GM21825 (cell line): Measurements from ENCODE around the gene COL4A6.
"Not testable (repeated sequence)": the region's sequence is repeated elsewhere in the genome, so short reads cannot be mapped to it uniquely, and the experiment has no call there.

ENCODE experiments used
- ATAC-seq: cut with Tn5 transposase; IDR thresholded peaks from one replicate; pipeline ENCODE4 v1.9.1; 2021; ENCODE audit warnings: mild to moderate bottlenecking, moderate library complexity; ENCODE audit not compliant: unreplicated experiment

COL4A6 gene

GRCh38 chrX:108412783-108413182 is 25.4 kb downstream of the COL4A6 start:
- no peak for ATAC-seq

GRCh38 chrX:108399418-108400165 is 38.6 kb downstream of the COL4A6 start:
- ATAC-seq = no peak

- no peak for ATAC-seq
Observed at GRCh38 chrX:108397627-108398391, 40.4 kb downstream of the COL4A6 start.

- ATAC-seq = no peak
Observed at GRCh38 chrX:108396986-108397385, 41.2 kb downstream of the COL4A6 start.

- no peak for ATAC-seq
Observed at GRCh38 chrX:108396188-108396891, 41.9 kb downstream of the COL4A6 start.

- ATAC-seq = not testable (repeated sequence)
Observed at GRCh38 chrX:108390976-108391717, 47.1 kb downstream of the COL4A6 start.

- no peak for ATAC-seq
Observed at GRCh38 chrX:108384783-108385182, 53.4 kb downstream of the COL4A6 start.

GRCh38 chrX:108380222-108380621 is 58.0 kb downstream of the COL4A6 start:
- ATAC-seq = no peak

GRCh38 chrX:108376821-108377220 is 61.4 kb downstream of the COL4A6 start:
- ATAC-seq = not testable (repeated sequence)

- not testable (repeated sequence) for ATAC-seq
Observed at GRCh38 chrX:108375591-108375990, 62.6 kb downstream of the COL4A6 start.

- no peak for ATAC-seq
Observed at GRCh38 chrX:108366644-108367406, 71.4 kb downstream of the COL4A6 start.

GRCh38 chrX:108362026-108362425 is 76.2 kb downstream of the COL4A6 start:
- no peak for ATAC-seq

- no peak for ATAC-seq
Observed at GRCh38 chrX:108361316-108361715, 76.9 kb downstream of the COL4A6 start.

GRCh38 chrX:108359806-108360602 is 78.2 kb downstream of the COL4A6 start:
- no peak for ATAC-seq

- no peak for ATAC-seq
Observed at GRCh38 chrX:108353452-108353851, 84.8 kb downstream of the COL4A6 start.

- no peak for ATAC-seq
Observed at GRCh38 chrX:108349210-108349609, 89.0 kb downstream of the COL4A6 start.

- ATAC-seq = no peak
Observed at GRCh38 chrX:108348525-108348924, 89.7 kb downstream of the COL4A6 start.

- ATAC-seq = no peak
Observed at GRCh38 chrX:108347800-108348199, 90.4 kb downstream of the COL4A6 start.

- ATAC-seq = no peak
Observed at GRCh38 chrX:108344216-108344615, 94.0 kb downstream of the COL4A6 start.
